GM18867 (cell line): ENCODE data around the gene CREB5.
"Not testable (repeated sequence)": the region's sequence is repeated elsewhere in the genome, so short reads cannot be mapped to it uniquely, and the experiment has no call there.

Experiments used
- ATAC-seq: cut with Tn5 transposase; IDR thresholded peaks from one replicate; pipeline ENCODE4 v1.9.1; 2021; ENCODE audit warnings: mild to moderate bottlenecking, moderate library complexity; ENCODE audit not compliant: unreplicated experiment

CREB5 gene

DNA sequence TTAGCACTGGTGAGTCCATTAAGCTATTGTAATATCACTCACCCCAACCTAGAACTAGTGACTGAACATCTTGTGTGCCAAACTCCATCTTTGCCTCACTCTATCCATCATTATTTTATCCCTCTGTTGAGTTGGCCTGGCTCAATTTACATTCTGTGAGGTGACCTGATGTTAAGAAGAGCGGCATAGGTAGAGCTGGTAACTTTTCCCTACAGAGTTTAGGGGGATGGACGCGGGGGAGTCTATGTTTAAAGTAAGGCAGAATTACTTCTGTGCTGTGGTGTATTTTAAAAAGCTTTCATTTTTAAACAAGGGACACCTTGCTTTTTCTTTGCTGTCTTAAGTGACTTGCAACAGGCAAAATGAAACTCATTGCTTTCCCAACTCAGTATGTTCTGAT lies 186.3 kb downstream of the CREB5 start:
- no peak for ATAC-seq

DNA sequence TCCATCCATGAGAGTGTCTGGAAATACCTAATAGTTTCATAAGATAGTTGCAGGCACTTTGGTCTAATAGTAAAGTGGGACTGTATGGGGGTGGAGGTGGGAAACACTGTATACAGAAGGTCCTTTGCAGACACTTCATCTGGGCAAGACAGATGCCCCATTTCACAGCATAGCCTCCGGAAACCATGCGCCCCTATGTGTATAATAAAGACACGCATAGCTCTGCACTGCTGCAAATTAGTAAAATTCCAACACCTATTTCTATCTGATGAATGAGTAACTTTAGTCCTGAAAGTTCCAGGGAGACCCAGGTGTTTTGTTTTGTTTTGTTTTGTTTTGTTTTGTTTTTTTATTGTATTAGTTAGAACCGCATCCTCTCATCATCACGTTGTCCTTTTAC lies 187.1 kb downstream of the CREB5 start:
- no peak for ATAC-seq

DNA sequence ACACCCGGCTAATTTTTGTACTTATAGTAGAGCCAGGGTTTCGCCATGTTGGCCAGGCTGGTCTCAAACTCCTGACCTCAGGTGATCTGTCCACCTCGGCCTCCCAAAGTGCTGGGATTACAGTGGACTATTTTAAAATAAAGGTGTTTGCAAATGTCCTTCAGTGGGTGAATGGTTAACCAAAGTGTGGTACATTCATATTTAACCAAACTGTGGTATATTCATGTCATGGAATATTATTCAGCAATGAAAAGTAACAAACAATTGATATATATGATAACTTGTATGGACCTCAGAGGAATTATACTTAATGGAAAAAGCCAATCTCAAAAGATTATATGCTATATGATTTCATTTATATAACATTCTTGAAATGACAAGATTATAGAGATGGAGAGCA lies 190.0 kb downstream of the CREB5 start:
- no peak for ATAC-seq

DNA sequence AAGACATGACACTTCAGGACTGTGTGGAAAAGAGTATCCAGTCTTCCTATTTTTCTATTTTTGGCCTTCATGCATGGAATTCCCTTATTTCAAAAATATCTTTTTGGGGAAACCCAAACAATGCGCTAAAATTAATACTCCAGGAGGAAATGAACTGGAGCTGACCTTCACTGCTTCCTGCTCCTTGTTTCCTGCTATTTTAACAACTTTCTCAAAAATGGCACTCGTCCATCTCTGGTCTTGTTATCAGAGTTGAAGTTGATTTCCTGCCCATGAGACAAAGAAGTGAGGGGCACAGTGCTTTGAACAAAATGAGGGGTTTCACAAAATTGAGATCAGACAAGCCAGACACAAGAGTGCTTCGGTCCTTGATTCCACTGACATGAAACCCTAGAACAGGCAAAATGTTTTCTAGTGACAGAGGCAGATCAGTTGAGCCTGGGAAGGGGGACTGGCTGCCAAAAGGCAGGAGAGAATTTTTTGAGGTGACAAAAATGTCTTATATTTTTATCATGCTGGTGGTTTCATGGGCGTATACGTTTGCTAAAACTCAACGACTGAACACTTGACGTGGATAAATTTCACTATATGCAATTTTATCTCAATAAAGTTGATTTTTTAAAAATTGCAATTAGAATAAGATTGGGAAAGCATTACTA lies 193.2 kb downstream of the CREB5 start:
- ATAC-seq, result no peak

DNA sequence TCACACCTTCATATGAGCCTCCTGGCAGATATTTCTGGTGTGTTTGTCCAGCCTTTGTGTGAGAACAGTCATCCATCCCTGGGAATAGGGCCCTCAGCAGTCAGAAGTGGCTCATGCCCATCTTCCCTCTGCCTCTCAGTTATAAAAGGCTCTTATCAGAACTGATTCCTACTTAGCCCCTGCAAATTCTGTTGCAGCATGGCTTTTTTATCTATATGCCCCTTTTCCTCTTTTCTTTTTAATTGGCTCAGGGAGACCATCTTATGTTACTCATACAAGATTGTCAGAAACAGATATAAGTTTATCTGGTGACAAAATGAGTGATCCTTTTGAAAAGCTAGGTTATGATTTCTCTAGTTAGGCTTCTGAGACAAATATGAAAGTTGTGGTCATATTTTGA lies 194.1 kb downstream of the CREB5 start:
- no peak for ATAC-seq

DNA sequence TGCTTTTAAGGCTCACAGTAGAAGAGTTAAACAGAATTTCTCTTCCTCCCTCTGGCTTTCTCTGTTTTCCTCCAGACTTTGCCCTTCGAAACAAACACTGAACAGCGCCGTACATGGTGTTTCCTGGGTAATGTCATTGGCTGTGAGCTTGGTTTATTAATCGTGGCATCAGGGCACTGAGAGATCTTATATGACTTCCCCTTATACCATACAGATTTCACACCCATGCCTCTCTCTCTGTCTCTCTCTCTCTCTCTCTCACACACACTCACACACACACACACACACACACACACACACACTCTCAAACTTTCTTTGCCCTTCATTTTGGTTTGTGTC lies 195.5 kb downstream of the CREB5 start:
- ATAC-seq, result no peak

DNA sequence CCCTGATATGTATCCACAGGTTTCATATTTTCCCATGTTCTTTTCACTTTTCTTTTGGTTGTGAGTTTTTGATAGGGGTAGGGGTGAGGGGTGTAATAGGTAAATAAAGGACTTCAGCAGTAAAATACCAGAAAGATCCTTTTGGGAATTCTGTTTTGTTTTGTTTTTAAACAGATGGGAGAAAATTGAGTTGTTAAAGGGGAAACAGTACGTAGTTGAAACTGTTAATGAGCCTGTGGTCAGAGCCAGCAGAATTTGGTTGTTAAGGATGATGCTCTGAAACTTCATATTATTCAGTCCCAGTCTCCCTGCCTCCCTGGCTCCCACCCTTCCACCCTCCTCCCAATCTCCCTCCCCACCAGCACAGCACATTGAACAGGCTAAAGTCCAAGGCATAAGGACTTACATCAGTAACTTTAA lies 195.9 kb downstream of the CREB5 start:
- ATAC-seq, result no peak

DNA sequence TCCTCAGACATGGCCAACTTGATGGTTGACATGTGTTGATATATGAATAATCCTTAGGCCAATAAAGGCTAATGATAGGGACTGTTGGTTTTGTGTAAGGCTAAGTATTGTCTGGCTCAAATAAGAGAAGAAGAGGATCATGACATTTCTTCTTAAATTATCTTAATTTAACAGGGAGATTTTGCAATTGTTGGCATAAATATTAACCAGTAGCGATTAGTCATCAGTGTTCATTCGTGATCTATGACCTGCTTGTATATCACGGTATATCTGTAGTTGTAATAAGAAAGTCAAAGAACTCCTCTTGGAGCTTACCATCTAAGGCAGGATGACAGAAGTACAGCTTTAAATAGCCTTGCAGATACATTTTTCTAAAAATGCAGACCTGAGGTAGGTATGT lies 196.4 kb downstream of the CREB5 start:
- ATAC-seq, result no peak

DNA sequence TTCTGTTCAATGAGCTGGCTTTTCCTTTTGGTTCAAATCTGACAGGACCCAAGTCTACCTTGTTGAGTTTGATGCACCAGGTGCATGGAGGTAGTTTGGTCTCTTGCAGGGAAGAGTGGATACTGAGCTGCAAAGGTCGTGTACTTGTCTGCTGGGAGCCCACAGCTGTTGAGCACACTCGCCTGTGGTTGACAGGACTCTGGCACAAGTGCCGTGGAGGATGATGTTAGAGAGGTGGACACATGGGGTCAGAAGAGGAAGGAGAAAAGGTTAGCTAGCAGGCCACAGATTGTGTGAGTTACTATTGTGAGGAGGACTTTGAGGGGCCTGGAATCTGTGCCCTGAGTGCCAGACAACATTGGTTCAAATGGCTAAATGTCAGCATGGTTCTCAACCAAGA lies 197.3 kb downstream of the CREB5 start:
- ATAC-seq, result no peak

DNA sequence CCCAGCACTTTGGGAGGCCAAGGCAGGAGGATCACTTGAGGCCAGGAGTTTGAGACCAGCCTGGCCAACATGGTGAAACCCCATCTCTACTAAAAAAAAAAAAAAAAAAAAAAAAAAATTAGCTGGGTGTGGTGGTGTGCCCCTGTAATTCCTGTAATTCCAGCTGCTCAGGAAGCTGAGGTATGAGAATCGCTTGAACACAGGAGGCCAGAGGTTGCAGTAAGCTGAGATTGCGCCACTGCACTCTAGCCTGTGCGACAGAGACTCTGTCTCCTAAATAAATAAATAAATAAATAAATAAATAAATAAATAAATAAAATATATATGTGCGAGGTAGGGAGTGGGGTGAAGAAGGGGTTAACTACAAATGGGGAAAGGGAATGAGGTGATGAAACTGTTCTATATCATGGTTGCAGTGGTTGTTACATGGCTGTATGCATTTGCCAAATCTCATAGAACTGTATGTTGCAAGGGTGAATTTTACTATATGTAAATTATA lies 199.1 kb downstream of the CREB5 start:
- not testable (repeated sequence) for ATAC-seq

DNA sequence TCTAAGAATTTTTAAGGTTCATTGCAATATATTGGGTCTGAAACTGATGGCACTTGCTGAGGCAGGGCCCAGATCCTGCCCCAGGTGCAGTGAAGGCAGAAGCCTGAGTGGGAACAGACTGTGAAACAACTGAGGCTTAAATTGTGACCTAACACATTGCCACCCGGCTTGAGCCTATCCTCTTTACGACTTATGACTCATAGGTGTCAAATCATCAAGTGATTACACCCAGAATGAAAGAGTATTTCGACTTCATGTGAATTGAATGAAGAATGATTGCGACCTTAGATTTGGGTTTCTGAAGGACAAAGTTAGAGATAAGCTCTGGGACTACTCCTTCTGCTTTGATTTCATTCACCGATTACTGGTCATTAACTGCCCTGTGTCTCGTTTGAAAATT lies 200.9 kb downstream of the CREB5 start:
- ATAC-seq, result no peak

DNA sequence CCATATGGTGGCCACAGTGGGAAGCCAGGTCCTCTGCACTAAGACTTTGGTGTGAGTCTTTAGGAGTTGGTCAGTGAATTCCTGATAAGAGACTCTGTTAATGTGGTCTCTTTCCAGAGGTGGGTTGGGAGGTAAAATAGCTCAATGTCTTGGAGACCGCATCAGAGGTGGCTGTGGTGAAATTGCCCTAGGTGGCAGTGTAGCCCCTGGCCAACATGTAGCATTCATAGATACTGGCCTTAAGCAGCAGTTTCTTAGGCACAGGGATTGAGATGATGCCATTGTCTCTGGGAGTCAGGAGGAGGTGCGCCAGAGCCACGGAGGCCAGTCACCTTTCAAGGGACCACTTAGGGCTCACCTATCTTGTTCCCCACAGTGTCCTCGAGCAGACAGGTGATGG lies 202.8 kb downstream of the CREB5 start:
- no peak for ATAC-seq

DNA sequence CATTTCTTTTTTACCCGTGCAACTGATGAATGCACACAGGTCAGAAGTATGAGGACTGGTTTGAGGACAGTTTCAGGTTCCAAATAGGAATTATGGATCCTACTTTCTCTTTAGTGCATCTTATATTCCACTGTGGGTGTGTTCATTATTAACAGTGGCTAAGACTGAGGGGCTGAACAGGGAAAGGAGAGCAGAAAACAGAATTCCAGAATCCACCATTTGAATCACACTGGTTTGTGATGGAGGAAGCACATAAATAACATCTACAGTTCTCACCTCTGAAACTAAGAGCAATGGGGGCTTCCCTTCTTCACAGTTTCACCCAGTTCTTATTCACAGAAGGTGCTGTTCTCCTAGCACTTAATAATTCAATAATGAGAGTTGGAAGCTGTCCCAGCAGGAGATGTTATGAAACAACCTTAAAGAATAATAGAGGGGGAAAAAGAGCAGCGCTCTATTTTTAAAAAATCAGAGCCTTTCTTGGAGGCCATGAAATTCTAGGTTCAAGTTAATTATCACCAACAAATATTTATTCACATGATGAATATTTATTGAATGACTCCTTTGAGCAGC lies 205.1 kb downstream of the CREB5 start:
- no peak for ATAC-seq

DNA sequence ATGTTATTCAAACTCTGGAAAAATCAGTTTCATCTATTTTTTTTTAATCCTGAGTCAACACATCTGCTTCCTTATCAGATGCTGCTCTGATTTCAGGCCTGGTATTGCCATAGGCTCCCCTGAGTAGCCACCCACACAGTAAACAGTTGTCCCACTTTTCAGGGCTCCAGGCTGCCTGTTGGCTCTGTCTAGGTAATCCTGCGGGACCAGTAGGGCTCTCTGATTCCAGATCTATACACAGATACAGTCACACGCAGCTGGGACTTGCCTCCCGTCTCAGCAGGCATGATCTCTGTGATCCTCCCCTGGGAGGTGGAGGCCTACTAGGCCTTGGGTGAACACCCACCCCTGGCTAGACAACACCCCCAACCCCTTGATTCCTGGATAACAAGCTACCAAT lies 206.1 kb downstream of the CREB5 start:
- ATAC-seq, result no peak

DNA sequence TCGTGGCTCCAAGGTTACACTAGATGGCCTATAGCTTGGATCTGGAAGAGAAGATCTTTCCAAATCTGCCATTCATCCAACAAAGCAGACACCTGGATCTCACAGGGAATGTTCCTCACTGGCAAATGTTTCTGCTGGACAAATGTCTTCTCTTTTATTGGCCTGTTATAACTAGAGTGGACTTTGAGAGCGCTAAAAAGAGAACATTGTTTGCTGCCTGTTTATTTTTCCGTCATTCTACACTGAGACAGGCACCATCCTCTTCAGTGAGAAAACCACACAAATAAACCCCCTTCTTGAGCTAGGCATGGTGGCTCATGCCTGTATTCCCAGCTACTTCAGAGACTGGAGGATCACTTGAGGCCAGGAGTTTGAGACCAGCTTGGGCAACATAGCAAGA lies 206.9 kb downstream of the CREB5 start:
- ATAC-seq, result no peak

DNA sequence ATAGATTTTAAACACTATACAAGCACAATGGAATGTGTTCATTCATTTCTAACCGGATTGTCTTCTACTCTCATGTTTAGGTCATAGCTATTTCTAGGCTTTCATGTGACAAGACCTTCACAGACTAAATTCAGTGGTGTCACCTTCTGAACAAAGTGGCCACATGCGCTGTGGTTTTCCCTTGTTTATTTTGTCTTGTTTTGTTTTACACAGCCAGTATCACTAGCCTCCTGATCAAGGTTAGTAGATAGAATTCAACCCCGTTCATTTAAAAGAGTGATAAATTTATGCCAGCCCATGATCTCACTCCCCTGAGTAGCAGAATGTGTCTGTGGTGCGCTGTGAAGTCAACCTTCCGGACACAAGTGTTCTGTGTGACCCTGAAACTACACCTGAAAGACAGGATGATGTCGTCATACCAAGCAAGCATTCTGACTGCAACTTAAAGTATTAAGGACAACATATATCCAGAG lies 209.1 kb downstream of the CREB5 start:
- no peak for ATAC-seq

DNA sequence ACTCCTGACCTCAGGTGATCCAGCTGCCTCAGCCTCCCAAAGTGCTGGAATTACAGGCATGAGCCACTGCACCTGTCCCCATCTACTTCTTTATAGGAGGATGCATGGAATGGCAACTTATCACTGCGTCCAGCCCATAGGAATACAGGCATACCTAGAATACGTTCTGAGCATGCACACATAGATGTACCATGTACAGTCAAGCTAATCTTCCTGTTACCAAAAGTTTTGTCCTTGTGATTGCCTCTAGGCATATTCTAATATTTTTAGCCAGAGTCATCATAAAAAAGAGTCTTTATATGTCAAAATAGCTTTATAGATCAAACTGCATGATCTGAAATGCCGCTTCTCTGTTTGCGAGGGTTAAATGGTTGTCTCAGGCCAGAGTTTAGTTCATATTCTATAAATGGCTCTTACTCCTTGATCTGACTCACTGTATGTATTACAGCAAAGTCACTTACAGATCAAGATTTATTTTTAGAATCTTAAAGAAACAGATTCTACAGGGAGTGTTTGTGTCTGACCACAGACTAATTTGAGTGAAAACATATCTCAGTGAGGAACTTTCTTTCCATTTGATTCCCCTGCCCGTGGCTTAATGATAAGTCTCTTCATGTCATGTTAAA lies 210.9 kb downstream of the CREB5 start:
- no peak for ATAC-seq

DNA sequence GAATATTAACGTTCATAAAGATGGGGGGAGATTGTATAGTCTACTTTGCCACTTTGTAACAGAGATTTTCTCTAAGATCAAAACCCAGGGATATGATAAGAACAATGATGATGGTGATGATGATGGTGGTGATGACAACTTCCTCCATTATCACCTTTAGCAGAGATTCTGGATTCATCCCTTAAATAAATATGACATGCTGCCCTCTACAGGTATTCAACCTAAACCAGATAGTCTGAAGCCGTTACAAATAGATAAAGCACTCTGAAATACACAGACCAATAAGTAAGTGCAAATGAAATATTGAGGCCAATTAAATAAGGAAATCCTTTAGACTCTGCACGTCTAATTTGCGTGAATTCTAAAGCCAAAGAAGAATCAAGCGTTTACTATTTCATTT lies 211.5 kb downstream of the CREB5 start:
- ATAC-seq, result no peak

DNA sequence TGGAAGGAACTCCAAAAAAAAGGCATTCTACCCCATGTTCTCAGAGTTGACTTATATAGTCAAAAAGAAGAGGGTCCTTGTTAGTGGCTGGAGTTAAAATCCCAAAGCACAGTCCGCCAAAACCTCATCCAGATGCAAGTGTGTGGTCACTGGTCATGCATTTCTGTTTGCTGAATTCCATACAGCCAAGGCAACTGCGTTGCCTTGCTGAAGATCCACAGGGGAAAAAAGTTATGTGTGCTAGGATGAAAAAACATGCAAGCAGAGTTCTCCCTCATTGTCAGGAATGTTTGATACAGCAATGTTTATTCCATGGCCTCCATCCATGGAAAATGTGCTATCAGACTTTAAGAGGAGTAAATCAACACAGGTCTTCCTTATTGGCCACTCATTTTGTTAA lies 213.1 kb downstream of the CREB5 start:
- no peak for ATAC-seq

DNA sequence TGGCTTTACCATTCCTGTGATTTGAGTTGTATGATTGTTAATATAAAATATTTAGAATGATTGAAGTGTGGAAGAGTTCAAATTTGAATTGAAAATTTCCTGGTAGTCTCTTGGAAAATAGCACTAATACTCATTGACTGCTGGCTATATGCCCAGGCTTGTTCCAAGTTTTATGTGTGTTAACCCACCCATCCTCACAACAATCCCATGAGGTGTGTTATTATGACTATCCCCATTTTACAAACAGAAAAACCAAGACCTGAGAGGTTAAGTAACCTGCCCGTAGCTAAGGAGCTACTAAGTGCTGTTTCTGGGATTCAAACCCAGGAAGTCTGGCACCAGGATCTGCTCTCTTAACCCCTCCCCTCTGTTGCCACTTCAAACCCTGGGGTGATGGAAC lies 213.9 kb downstream of the CREB5 start:
- no peak for ATAC-seq

DNA sequence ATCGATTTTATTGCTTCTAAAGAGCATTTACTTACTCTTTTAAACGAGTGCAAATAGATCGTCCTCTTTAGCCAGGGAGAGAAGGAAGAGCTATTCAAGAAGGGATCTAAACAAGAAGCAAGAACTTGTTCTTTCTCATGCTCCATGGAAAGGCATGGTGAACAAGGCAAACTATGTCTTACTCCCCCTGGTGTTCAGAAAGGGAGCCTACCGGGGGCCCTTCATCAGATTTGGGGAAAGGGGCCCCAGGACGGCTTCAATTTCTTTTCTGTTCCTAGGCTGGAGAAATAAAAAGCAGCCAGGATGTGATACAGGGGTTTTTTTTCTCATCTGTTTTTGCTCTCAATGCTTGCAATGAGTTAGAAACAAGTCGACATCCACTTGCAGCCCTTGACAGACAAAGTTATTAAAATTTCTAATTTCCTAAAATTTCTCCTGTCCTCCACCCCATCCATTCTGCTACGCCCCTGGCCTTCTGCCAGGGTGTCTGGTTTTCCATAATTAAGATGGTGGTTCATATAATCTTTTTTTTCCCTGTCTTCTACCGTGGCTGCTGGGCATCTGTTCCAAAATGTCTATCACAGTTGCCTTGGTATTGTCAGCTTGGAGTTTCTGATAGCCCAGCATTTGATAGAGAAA lies 214.4 kb downstream of the CREB5 start:
- ATAC-seq, result peak; percentile 78

DNA sequence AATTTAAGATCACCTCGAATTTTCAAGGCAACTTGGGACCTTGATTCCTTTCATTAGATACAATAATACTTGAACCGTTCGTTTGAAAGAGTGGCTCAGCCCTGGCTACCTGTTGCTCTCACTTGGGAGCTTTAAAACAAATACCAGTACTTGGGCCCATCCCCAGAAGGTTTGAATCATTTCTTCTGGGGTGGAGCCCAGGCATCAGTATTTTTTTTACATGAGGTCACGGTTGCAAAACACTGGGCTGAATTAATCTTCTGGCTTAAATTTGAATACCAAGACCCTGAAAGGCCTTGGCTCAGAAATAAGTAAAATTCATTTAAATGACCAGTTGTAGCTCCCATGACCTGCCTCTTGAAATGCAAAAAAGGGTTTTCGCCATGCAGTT lies 214.9 kb downstream of the CREB5 start:
- ATAC-seq, result no peak
